CD14-positive monocyte (primary cell): ENCODE measurements around the gene ZFHX2. TPM values are rescaled to one million over a fixed set of nuclear protein-coding genes. Genes with fewer than 3 reads are reported as not detected.

Experiments
- DNase-seq, 3 donors: peaks; one replicate each; pipeline ENCODE4 v3.0.0-alpha.2; 2011 to 2022
- H2AFZ ChIP-seq: 2 replicates; pipeline ENCODE4 v1.6.0; 2012; ENCODE audit warnings: mild to moderate bottlenecking, low read depth, low read length, inconsistent platforms; ENCODE audit not compliant: insufficient read depth, poor library complexity, severe bottlenecking
- H3K27ac ChIP-seq, 2 donors: 1 replicate in 1 of 2; 2 replicates in 1 of 2; pipeline ENCODE4 v1.5.1; 2012 to 2013; ENCODE audit warnings: low read length in 2 of 2, control low read depth in 1 of 2, inconsistent platforms in 1 of 2, low read depth in 1 of 2, mild to moderate bottlenecking in 1 of 2
- H3K27me3 ChIP-seq, 2 donors: one replicate each; pipeline versions ENCODE4 v1.6.0 to v1.6.1; 2011 to 2013; ENCODE audit warnings: low read length in 2 of 2; ENCODE audit not compliant: control insufficient read depth in 2 of 2, insufficient read depth in 2 of 2
- H3K36me3 ChIP-seq, 2 donors: replicated peaks in 1 of 2; 1 replicate in 1 of 2; 2 replicates in 1 of 2; pipeline versions ENCODE4 v1.5.1 to v1.6.1; 2012 to 2013; ENCODE audit warnings: low read length in 2 of 2, control low read depth in 1 of 2, inconsistent platforms in 1 of 2, mild to moderate bottlenecking in 1 of 2; ENCODE audit not compliant: insufficient read depth in 2 of 2, control insufficient read depth in 1 of 2
- H3K4me1 ChIP-seq, 2 donors: 1 replicate in 1 of 2; 2 replicates in 1 of 2; pipeline versions ENCODE4 v1.5.1 to v1.6.1; 2012 to 2013; ENCODE audit warnings: low read length in 2 of 2, control low read depth in 1 of 2, inconsistent platforms in 1 of 2, mild to moderate bottlenecking in 1 of 2, moderate library complexity in 1 of 2; ENCODE audit not compliant: insufficient read depth in 2 of 2, control insufficient read depth in 1 of 2
- H3K4me2 ChIP-seq: replicated peaks from 2 replicates; pipeline ENCODE3; 2012; ENCODE audit warnings: low read length, moderate library complexity, mild to moderate bottlenecking; ENCODE audit not compliant: poor library complexity, severe bottlenecking; ENCODE audit errors: extremely low read depth
- H3K4me3 ChIP-seq, 3 experiments: fragments of 200-600 bp in 1 of 3; sonication (generic) in 1 of 3; replicated peaks in 1 of 3; 1 replicate in 2 of 3; 2 replicates in 1 of 3; pipeline ENCODE4 v1.5.1; 2011 to 2013; ENCODE audit warnings: low read length in 3 of 3, mild to moderate bottlenecking in 3 of 3, control low read depth in 2 of 3, low read depth in 2 of 3, inconsistent platforms in 1 of 3, moderate library complexity in 1 of 3
- H3K79me2 ChIP-seq: 2 replicates; pipeline ENCODE4 v1.6.0; 2012; ENCODE audit warnings: mild to moderate bottlenecking, control low read depth, inconsistent platforms, low read length, moderate library complexity; ENCODE audit not compliant: insufficient read depth
- H3K9ac ChIP-seq: 2 replicates; pipeline ENCODE4 v1.6.0; 2017; ENCODE audit warnings: low read length, mild to moderate bottlenecking; ENCODE audit not compliant: insufficient read depth, poor library complexity, severe bottlenecking
- H3K9me3 ChIP-seq, 2 donors: replicated peaks in 1 of 2; 1 replicate in 1 of 2; 2 replicates in 1 of 2; pipeline versions ENCODE4 v1.5.1 to v1.6.1; 2012 to 2013; ENCODE audit warnings: low read length in 2 of 2, control low read depth in 1 of 2; ENCODE audit not compliant: control insufficient read depth in 1 of 2, insufficient read depth in 1 of 2
- H4K20me1 ChIP-seq: 2 replicates; pipeline ENCODE4 v1.6.0; 2012; ENCODE audit warnings: mild to moderate bottlenecking, low read length, control low read depth, moderate library complexity; ENCODE audit not compliant: insufficient read depth
- H3K27ac Mint-ChIP-seq, 7 donors: one replicate each; pipeline ENCODE4 v1.8.0; 2020; ENCODE audit warnings: mild to moderate bottlenecking in 7 of 7, mixed read lengths in 7 of 7, moderate library complexity in 6 of 7, inconsistent platforms in 2 of 7
- H3K27me3 Mint-ChIP-seq, 3 donors: one replicate each; pipeline ENCODE4 v1.8.0; 2021 to 2022; ENCODE audit warnings: low read depth in 3 of 3, mild to moderate bottlenecking in 3 of 3, mixed read lengths in 3 of 3, moderate library complexity in 3 of 3, inconsistent platforms in 1 of 3
- H3K36me3 Mint-ChIP-seq, 2 donors: one replicate each; pipeline ENCODE4 v1.8.0; 2020; ENCODE audit warnings: mixed read lengths in 2 of 2, inconsistent platforms in 1 of 2, mild to moderate bottlenecking in 1 of 2
- H3K4me1 Mint-ChIP-seq: one replicate; pipeline ENCODE4 v1.8.0; 2020; ENCODE audit warnings: mild to moderate bottlenecking, mixed read lengths
- H3K4me3 Mint-ChIP-seq, 2 donors: one replicate each; pipeline ENCODE4 v1.8.0; 2020; ENCODE audit warnings: mild to moderate bottlenecking in 2 of 2, mixed read lengths in 2 of 2, moderate library complexity in 1 of 2
- H3K9me3 Mint-ChIP-seq, 7 donors: one replicate each; pipeline ENCODE4 v1.8.0; 2020 to 2022; ENCODE audit warnings: mixed read lengths in 7 of 7, mild to moderate bottlenecking in 6 of 7, moderate library complexity in 6 of 7, inconsistent platforms in 2 of 7
- CTCF ChIP-seq: fragments of 200-600 bp; IDR thresholded peaks from one replicate; pipeline ENCODE4 v1.8.0; 2022; ENCODE audit warnings: antibody characterized with exemption, mild to moderate bottlenecking
- WGBS: methylation state at CpG from one replicate; pipeline ENCODE4 v1.1.5; 2013; ENCODE audit warnings: missing lambda C conversion rate; ENCODE audit not compliant: insufficient coverage; 5-methylcytosine and 5-hydroxymethylcytosine counted together
- intact Hi-C, 2 donors: fragments of 100-400 bp; cut with micrococcal nuclease; formaldehyde crosslinking; loops; one replicate each; pipeline versions ENCODE4 v1.15.0 to v1.15.1; 2023
- polyA plus RNA-seq, 3 donors: library from polyadenylated mRNA; depleted of rRNA in 1 of 3; unstranded in 2 of 3; stranded (reverse) in 1 of 3; fragments of 300-500 nt in 2 of 3; fragments of >200 nt in 1 of 3; fragmentation: Illumina TruSeq in 2 of 3; gene quantifications; 1 replicate in 2 of 3; 2 replicates in 1 of 3; pipeline ENCODE4 v1.2.3, GENCODE V29; 2012 to 2021

ZFHX2 gene
- polyA plus RNA-seq, 3 donors: 0.01 to 0.07 TPM; not detected in 1

- Histone ChIP-seq H3K27me3 (no peaks in the 10 kb centered on the region), H3K9ac (no peak overlapping the region), H4K20me1 (peaks cover 25% of the 10 kb centered on the region), H3K27ac (no peak overlapping the region), H3K36me3 (peaks cover 42 to 51% of the 10 kb centered on the region in 2 donors), H3K9me3 (no peaks in the 10 kb centered on the region), H3K4me1 (peaks cover 39 to 55% of the 10 kb centered on the region in 2 donors), H2AFZ (no peak overlapping the region), H3K4me2 (no peak overlapping the region), H3K79me2 (peaks cover 15% of the 10 kb centered on the region), H3K4me3 (no peak overlapping the region)
- peaks cover 50% of the 10 kb centered on the region for H3K4me1 Mint-ChIP-seq
- H3K9me3 Mint-ChIP-seq: peaks cover 0 to 3% (median 0%) of the 10 kb centered on the region in 7 donors
- no peak overlapping the region for H3K4me3 Mint-ChIP-seq
- peak overlapping the region in 1 of 7 donors; percentile 45 for H3K27ac Mint-ChIP-seq
- peaks cover 40 to 54% of the 10 kb centered on the region in 2 donors for H3K36me3 Mint-ChIP-seq
- TF ChIP-seq CTCF: no peak
- H3K27me3 Mint-ChIP-seq: no peaks in the 10 kb centered on the region
- 93% methylated on average over 3 of the region's 11 CpGs for WGBS
- DNase-seq: no peak
- intact Hi-C loops: loop anchor here in 1 of 2 donors (10.0 kb wide), 1 partner anchor 241 kb away; the partner anchor contains the start of gene PABPN1
Observed at GRCh38 chr14:23565626-23566025, 14.1 kb upstream of the ZFHX2 start.

- Mint-ChIP-seq H3K27ac (peak overlapping the region in 3 of 7 donors; percentile 27 to 36 (median 33)), H3K36me3 (peaks cover 46 to 62% of the 10 kb centered on the region in 2 donors), H3K9me3 (peaks cover 0 to 3% (median 0%) of the 10 kb centered on the region in 7 donors), H3K27me3 (peaks cover 0 to 1% (median 0%) of the 10 kb centered on the region in 3 donors), H3K4me1 (peaks cover 50% of the 10 kb centered on the region), H3K4me3 (no peak overlapping the region)
- 75% methylated on average over 2 of the region's 7 CpGs for WGBS
- Histone ChIP-seq H3K4me1 (peaks cover 39 to 53% of the 10 kb centered on the region in 2 donors), H2AFZ (no peak overlapping the region), H3K27ac (no peak overlapping the region), H3K36me3 (peaks cover 48 to 58% of the 10 kb centered on the region in 2 donors), H3K4me3 (no peak overlapping the region), H3K9ac (no peak overlapping the region), H3K79me2 (peaks cover 15% of the 10 kb centered on the region), H3K4me2 (no peak overlapping the region), H3K27me3 (no peaks in the 10 kb centered on the region), H3K9me3 (no peaks in the 10 kb centered on the region), H4K20me1 (peaks cover 25% of the 10 kb centered on the region)
- no peak for DNase-seq
- intact Hi-C loops: loop anchor here in 1 of 2 donors (5.0 to 10.0 kb wide), 2 partner anchors 88 to 240 kb away; partner anchors contain the start of gene PABPN1
- TF ChIP-seq CTCF: no peak
Observed at GRCh38 chr14:23564876-23565275, 13.3 kb upstream of the ZFHX2 start.
